Fibroblast of skin of back (primary cell): ENCODE measurements around the gene FAHD2B. TPM values are rescaled to one million over a fixed set of nuclear protein-coding genes. Genes with fewer than 3 reads are reported as not detected.
"Not testable (repeated sequence)": the region's sequence is repeated elsewhere in the genome, so short reads cannot be mapped to it uniquely, and the experiment has no call there.

Experiments
- DNase-seq: peaks from one replicate; pipeline ENCODE4 v3.0.0-alpha.2; 2013
- polyA plus RNA-seq, 2 experiments: library from polyadenylated mRNA; unstranded; fragments of 120-200 nt; gene quantifications; one replicate each; pipeline ENCODE4 v1.2.1, GENCODE V29; 2013; ENCODE audit not compliant: insufficient read length in 2 of 2

The FAHD2B gene
- polyA plus RNA-seq (2013, experiment 1 of 2; ENCODE audit: insufficient read length), result 12.5 TPM
- polyA plus RNA-seq (2013, experiment 2 of 2; ENCODE audit: insufficient read length), result 15.3 TPM

DNA sequence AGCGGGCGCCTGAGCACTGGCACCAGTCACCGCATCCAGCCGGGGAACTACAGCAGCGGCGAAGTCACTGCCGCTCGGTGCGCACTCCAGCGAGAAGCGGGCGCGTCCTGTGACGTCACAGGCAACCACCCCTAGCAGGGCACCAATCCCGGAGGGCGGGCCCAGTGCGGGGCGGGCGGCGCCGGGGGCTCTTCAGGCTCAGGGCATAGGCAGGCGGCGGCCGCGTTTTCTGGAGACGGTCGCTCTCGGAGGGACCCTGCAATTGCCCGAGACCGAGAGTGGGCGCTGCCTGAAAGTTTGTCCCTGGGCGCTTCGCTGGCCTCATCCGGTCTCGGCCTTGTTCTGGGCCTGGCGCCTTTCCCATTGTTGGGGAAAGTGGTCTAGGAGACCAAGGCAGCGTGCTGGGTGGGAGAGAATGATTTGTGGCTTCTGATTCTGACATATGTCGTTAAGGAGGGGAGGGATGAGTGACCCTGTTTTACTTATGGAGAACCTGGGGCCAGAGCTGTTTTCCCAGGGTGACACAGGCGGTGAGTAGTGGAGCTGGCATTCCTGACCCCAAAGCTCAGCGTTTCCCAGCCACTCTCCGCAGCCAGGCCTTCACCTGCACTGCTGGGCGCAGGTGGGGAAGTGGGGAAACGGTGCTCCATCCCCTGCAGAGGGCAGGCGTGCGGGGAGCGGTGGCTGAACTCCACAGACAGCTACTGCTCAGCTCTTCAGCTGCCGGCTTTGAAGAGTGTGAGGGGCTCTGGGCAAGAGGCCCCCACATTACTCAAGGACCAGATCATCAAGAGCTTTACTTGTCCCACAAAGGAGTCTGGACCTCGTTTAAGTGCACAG is at the start of gene FAHD2B:
TSS of gene FAHD2B (minus strand) at position 111 of the 840 bp plus-strand sequence. CDS start 3,176 bp downstream, outside the sequence.
- DNase-seq, result peak; percentile 71

DNA sequence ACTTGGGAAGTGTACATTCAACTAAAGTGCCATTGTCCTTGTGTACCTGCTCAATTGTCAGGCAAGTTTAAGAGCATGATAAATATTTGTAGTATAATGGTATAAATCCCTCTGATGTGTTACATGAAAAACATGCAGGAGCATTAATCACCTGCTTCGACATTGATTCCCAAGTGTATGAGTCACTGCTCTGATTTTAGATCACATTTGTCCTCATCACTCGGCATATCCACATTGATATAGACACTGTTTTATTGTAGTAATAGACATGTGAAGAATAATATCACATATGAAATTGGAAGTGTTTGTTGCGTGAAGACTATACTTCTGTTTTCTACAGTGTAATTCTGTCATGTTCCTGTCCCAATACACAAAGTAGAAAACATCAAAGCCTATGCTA is 49.3 kb upstream of the FAHD2B start:
- DNase-seq, result not testable (repeated sequence)

- DNase-seq, result not testable (repeated sequence)
These were observed 34.4 kb upstream of the FAHD2B start for GRCh38 chr2:97129090-97129489.

DNA sequence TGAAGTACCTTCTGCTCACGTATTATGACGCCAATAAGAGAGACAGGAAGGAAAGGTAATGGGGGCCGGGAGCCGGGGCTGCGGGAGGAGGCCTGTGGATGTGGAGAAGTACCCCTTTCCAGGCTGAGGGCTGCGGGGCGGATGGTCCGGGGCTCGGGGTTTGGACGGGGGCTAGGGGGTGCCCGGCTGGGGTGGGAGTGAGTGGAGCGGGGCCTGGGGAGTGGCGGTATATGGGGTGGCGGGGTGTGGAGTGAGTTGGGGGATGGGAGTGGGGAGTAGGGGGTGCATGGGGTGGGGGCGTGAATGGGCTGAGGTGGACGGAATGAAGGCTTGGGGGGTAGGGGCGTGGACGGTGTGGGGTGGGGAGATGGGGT is 19.2 kb upstream of the FAHD2B start:
- DNase-seq, result not testable (repeated sequence)

DNA sequence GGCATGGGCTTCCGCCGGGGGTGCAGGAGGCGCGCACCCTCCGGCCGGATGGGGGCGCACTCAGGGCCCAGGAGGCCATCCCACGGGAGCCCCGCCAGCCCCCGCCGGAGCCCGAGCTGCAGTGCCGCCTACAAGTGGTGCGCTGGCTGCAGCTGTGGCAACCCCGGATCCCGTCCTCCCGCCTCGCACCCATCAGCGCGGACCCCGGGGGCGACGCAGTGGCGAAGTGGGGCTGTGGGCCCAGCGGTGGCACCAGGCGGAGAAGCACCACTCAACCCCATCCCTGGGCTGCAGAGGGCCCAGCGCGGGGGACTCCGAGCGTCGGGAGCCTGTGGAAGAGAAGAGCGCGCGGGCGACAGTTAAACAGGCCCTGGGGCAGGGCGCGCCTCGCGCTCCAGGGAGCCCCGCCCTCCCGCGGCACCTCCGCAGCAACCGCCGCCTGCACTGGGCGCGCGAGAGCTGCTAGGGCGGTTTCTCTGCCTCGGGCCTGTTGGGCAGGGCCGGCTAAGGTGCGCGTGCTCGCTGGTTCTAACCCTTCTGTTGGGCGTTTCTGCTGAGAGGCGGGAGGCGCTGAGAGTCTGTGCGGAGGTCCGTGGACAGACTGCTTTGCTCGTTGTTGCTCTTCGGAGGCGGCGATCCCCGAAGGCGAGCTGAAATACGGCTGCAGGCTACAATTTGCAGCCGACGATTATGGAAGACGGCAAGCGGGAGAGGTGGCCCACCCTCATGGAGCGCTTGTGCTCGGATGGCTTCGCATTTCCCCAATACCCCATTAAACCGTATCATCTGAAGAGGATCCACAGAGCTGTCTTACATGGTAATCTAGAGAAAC is 18.6 kb upstream of the FAHD2B start, which contains the start of gene ANKRD36:
TSS of gene ANKRD36 (plus strand) at position 104 of the 832 bp plus-strand sequence. CDS start at position 691, 587 bp downstream.
- DNase-seq, result peak; percentile 83

GRCh38 chr2:97112320-97113049 is 17.8 kb upstream of the FAHD2B start:
- DNase-seq, result peak; percentile 35

DNA sequence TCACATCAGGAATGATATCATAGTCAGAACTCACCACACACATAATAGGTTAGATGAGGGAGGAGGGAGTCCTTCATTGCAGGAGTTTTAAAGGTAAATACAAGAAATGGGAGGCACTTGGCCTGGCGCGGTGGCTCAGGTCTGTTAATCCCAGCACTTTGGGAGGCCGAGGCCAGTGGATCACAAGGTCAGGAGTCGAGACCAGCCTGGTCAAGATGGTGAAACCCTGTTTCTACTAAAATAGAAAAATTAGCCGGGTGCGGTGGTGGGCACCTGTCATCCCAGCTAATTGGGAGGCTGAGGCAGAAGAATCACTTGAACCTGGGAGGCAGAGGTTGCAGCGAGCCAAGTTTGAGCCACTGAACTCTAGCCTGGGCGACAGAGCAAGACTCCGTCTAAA is 16.6 kb upstream of the FAHD2B start:
- not testable (repeated sequence) for DNase-seq

GRCh38 chr2:97106878-97107277 is 12.2 kb upstream of the FAHD2B start:
- DNase-seq, result not testable (repeated sequence)

DNA sequence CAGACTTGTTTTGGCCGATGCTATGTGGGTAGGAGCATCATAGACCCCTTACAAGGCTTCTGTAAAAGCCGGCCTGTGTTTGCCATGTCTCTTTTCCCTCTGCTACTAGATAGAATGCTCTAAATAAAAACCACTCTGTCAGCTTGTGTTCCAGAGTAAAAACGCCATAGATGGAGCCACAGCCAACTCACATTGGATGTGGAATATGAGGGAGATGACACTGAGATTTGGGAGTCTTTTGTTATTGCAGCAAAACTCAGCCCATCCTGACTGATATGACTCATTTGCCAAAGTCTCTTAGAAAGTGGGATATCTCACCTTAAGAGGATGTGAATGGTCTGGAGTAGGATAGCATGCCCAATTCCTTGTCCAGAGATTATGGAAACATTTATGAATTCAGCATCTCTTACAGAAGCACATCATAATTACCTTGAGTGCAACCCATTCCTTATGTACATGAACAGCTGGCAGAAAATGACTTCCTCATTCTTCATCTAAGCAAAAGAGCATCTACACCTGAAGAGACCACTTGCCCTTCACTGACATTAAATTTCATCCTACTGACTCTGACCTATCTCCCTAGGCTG is 4.2 kb upstream of the FAHD2B start:
- not testable (repeated sequence) for DNase-seq

- DNase-seq, result no peak
These were observed 979 bp upstream of the FAHD2B start for GRCh38 chr2:97095661-97096060.

DNA sequence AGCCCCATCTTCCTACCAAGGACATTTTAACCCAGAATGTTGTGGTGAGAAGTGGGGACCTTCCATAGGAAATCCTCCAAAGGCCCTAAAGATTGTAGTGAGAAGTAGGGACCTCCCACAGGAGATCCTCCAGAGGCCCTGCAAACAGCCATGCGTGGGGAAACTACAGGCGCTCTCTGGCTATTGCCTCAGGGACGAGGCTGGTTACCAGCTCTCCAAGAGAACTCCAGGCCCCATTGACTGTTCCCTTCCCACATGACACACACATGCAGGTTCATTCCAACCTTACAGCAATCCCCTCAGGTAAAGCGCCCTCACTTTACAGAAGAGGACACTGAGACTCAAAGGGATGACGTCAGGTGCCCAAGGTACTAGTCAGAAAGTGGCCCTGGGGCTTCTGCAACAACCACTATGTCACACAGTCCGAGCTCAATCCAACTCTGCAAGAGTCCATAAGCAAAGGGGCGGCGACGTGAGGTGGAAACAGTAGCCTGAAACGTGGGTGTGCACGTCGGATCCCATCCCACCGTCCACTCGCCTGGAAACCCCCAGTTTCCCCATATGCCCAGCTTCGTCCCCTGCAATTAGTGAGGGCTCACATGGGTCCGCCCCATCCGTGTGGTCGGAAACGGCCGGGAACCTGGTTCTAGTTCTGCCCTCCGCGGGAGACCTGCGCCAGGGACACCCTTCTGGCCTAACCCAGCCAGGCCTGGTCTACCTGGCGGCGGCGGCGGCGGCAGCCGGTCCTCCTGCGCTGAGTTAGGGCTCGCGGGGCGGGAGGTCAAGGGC is 505 bp downstream of the FAHD2B start:
- not testable (repeated sequence) for DNase-seq

DNA sequence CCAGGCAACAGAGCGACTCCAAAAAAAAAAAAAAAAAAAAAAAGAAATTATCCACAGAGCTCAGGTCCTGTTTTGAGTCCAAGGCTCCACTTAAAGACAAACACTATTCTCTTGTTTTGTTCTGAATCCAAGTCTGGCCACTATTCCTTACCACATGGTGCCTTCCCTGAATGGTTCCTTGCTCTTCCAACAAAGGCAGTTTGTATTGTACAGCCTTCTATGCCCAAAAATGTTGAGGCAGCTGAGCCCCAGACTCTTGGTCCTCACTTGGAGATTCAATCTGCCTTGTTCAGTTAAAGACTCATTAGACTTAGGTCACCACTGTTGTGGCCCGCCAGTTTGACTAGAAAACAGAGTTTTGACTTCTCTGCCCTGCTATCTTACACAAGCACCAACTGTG is 1.7 kb downstream of the FAHD2B start:
- not testable (repeated sequence) for DNase-seq

- DNase-seq, result not testable (repeated sequence)
These were observed 6.0 kb downstream of the FAHD2B start for GRCh38 chr2:97088706-97089105.

GRCh38 chr2:97085093-97085492 is 9.6 kb downstream of the FAHD2B start:
- not testable (repeated sequence) for DNase-seq

DNA sequence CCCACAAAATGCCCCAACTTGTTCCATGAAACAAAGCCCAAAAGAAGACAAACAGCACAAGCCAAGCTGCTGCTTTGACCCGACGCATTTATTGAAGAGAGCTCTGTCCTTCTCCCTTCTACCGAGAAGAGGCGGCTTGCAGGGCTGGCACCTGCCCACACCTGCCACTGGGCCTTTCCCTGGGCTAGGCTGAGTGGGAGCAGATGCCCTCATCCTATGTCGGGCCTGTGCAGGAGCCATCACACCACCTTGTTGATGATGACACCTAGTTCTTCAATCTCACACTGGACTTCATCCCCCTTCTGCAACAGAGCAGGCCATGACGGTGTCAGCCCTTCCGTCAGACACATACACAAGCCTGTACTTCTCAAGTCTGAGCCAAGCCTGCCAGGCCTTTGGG is 11.2 kb downstream of the FAHD2B start:
- not testable (repeated sequence) for DNase-seq

DNA sequence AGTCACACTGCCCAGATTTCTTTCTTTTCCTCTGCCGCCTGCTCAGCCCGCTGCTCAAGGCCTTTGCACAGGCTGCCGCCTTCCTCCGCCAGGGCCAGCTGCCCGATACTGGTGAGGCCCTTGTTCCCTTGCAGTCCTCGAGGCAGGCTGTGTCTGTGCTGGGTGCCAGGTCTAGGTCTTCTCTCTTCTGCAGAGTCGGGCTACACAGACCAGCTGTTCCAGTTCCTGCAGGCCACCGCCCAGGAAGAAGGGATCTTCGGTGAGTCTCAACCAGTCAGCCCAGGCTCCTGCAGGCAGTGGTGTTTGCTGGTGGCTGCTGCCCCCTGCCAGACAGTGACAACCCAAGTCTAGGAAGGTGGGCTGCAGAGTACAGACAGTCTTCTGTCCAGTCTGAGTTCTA is 12.5 kb downstream of the FAHD2B start:
- not testable (repeated sequence) for DNase-seq

DNA sequence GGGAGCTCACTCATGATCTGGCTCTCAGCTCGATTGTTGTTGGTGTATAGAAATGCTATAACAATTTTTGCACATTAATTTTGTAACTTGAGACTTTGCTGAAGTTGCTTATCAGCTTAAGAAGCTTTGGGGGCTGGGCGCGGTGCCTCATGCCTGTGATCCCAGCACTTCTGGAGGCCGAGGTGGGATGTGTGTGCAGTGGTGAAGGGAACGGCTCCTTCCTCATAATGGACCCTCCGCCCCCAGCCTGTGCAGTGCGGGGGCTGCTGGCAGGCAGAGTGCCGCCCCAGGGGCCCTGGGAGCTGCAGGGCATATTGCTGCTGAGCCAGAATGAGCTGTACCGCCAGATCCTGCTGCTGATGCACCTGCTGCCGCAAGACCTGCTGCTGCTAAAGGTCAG is 13.8 kb downstream of the FAHD2B start:
- DNase-seq, result not testable (repeated sequence)

GRCh38 chr2:97077213-97077612 is 17.5 kb downstream of the FAHD2B start:
- DNase-seq, result not testable (repeated sequence)

DNA sequence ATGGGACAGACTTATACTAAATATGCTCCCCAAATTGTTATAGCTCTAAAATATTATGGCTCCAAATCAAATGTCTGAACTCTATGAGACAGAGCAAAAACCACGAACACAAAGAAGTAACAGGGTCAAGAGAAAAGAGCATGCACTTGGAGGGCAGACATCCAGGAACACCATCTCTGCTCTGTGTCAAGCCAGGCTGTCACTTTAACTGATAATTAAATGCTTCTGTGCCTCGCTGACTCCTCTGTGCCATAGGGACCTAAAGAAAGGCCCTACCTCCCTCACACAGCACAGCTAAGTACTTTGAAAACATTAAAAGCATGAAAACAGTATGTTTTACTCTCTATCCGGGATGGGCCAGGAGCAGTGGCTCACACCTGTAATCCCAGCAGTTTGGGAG is 23.8 kb downstream of the FAHD2B start:
- not testable (repeated sequence) for DNase-seq

DNA sequence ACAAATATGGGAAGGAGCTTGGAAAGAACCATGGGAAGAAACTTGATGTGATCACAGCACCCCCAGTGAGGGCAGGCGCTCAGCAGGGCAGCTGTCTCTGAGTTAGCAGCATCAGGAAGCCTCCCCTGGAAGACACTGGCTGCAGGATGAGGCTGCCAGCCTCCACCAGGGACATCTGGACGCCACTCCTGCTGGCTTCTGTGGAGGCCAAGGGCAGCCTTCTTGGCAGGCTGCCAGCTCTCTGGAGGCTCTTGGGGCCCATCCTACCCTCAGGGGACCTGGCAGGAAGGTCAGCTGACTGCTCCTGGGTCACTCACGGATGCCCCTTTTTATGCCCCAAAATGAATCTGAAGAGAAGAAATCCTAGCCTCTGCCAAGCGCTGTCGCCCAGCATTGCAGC is 26.0 kb downstream of the FAHD2B start:
- not testable (repeated sequence) for DNase-seq

DNA sequence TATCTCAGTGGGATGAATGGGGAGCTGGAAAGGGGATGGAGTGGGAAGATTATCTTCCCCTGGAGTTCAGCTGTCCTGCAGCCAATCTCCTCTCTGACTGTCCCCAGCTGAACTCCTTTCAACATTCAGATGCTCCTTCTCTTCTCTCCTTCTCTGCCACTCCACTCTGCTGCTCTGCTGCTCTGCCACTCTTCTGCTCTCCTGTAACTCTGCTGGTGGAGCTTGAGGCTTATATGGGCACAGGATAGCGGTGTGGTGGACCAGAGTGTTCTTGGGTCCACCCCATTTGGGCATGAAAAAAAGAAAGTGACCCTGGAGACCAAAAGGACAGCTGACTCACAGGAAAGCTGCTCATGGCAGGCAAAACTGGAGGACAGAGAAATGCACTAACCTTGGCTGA is 26.6 kb downstream of the FAHD2B start:
- no peak for DNase-seq
